Measurements from ENCODE around the gene SOS1.

DNA sequence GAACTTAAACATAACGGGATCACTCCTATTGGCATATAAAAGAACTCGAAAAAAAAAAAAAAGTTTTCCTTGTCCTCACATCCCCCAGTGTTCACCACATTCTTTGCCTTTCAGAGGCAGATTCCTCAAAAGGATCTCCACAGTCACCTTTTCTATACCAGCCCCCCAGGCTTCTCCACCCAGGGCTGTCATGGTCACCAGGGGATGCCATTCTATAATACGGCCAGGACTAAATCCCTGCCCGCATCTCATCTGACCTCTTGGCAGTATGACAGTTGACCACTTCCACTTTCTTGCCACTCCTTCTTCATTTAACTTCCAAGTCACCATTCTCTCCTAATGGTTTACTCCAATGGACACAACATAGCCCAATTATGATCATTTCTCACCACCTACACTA, 29.3 kb downstream of the SOS1 start:
- TF ChIP-seq POLR2AphosphoS5 (IDR thresholded peaks at IDR 0.05), result no peak
- TF ChIP-seq CTCF (IDR thresholded peaks at IDR 0.05), result no peak
- TF ChIP-seq POLR2A (IDR thresholded peaks at IDR 0.05), result no peak
- no peak for TF ChIP-seq EP300 (IDR thresholded peaks at IDR 0.05)

Measured in upper lobe of left lung (tissue), 4 donors.